Measurements from ENCODE around the gene AGXT2. TPM values are rescaled to one million over a fixed set of nuclear protein-coding genes. Genes with fewer than 3 reads are reported as not detected.

AGXT2 gene
- total and polyA plus RNA-seq, 9 of the 15 experiments (the other 6 are each of a cell fraction or from before 2014, with no cell fraction given) = not detected

- no peaks in the 10 kb centered on the region for H4K20me1 ChIP-seq (replicated peaks; ENCODE audit: control insufficient read depth, insufficient read depth, low read length)
- 0% methylated on average over 2 of the region's 2 CpGs for WGBS (ENCODE audit: insufficient coverage, low coverage, missing lambda C conversion rate)
- BruUV-seq (replicated peaks) = no TSS peak
- peaks cover 7 to 15% of the 10 kb centered on the region in 2 experiments for H3K27me3 ChIP-seq (ENCODE audit: control insufficient read depth in 2 of 2, insufficient read depth in 2 of 2, low read length in 2 of 2)
- H2AFZ ChIP-seq (ENCODE audit: low read depth, low read length) = no peak overlapping the region
- no peaks in the 10 kb centered on the region for H3K9me3 ChIP-seq (replicated peaks; ENCODE audit: control insufficient read depth, insufficient read depth, low read depth, low read length)
- H3K36me3 ChIP-seq (ENCODE audit: control insufficient read depth, insufficient read depth, low read length) = no peaks in the 10 kb centered on the region
- no peak for TF ChIP-seq SMAD4 (CRISPR knock-in tag; conservative IDR thresholded peaks at IDR 0.05)
- no peak for TF ChIP-seq CEBPG (CRISPR knock-in tag; IDR thresholded peaks at IDR 0.05)
- TF ChIP-seq CEBPG (tag; conservative IDR thresholded peaks at IDR 0.05 in 1 of 2, IDR thresholded peaks at IDR 0.05 in 1 of 2) = no peak
- no peak for TF ChIP-seq ZSCAN32 (CRISPR knock-in tag; IDR thresholded peaks at IDR 0.05)
- no peak for TF ChIP-seq TCFL5 (CRISPR knock-in tag; conservative IDR thresholded peaks at IDR 0.05)
- TF ChIP-seq, protein P1, sequence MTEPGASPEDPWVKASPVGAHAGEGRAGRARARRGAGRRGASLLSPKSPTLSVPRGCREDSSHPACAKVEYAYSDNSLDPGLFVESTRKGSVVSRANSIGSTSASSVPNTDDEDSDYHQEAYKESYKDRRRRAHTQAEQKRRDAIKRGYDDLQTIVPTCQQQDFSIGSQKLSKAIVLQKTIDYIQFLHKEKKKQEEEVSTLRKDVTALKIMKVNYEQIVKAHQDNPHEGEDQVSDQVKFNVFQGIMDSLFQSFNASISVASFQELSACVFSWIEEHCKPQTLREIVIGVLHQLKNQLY (CRISPR knock-in tag; conservative IDR thresholded peaks at IDR 0.05) = no peak
- no peaks in the 10 kb centered on the region for H3K9me1 ChIP-seq (ENCODE audit: control insufficient read depth, insufficient read depth, low read length)
- H3K4me1 ChIP-seq (replicated peaks in 1 of 2; ENCODE audit: control insufficient read depth in 2 of 2, insufficient read depth in 2 of 2, low read length in 2 of 2) = no peaks in the 10 kb centered on the region
- no peak overlapping the region for H3K27ac ChIP-seq (ENCODE audit: extremely low read depth, low read depth, low read length)
- FAIRE-seq = peak; percentile 11
- no peaks in the 10 kb centered on the region for H3K79me2 ChIP-seq (ENCODE audit: control insufficient read depth, insufficient read depth, low read length)
- POLR2A ChIA-PET = no interaction called here
- H3K4me3 ChIP-seq = no peak overlapping the region
- intact Hi-C loops (cut with micrococcal nuclease) (no loop called here), in situ Hi-C loops (cut with MboI) (no loop called here)
- H3K4me2 ChIP-seq (ENCODE audit: insufficient read depth, low read length) = no peak overlapping the region
- no peak for ATAC-seq
- no peak overlapping the region for H3K9ac ChIP-seq (ENCODE audit: insufficient read depth in 1 of 2, low read depth in 2 of 2, low read length in 2 of 2)
- DNase-seq (ENCODE audit: extremely low read depth in 1 of 4, low spot score in 3 of 4) = no peak
- CTCF ChIA-PET (ENCODE audit: low intra/inter-chr PET ratio) = no interaction called here
Observed at GRCh38 chr5:35038891-35039290, 8.9 kb downstream of the AGXT2 start.

Measured in K562 (cell line).